ENCODE data around the gene GRIA2.

DNA sequence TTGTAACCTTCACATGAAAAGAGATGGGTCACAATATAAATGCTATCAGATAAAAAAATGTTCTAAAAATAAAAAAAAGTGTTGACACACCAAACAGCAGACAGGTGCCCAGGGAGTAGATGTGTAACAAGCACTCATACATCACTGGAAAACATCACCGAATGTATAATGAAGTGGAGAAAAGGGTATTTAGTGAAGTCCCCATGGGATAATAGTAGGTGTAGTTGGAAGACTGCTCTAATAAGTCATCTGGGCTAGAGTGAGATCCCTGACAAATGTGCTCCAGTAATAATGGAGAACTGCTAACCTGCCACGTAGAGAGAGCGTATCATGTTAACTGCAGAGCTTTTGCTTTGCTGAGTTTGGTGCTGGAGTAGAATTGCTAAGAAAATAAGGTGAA, 152.0 kb downstream of the GRIA2 start:
- no peak for TF ChIP-seq POLR2A (IDR thresholded peaks at IDR 0.05)
- TF ChIP-seq, protein P1, sequence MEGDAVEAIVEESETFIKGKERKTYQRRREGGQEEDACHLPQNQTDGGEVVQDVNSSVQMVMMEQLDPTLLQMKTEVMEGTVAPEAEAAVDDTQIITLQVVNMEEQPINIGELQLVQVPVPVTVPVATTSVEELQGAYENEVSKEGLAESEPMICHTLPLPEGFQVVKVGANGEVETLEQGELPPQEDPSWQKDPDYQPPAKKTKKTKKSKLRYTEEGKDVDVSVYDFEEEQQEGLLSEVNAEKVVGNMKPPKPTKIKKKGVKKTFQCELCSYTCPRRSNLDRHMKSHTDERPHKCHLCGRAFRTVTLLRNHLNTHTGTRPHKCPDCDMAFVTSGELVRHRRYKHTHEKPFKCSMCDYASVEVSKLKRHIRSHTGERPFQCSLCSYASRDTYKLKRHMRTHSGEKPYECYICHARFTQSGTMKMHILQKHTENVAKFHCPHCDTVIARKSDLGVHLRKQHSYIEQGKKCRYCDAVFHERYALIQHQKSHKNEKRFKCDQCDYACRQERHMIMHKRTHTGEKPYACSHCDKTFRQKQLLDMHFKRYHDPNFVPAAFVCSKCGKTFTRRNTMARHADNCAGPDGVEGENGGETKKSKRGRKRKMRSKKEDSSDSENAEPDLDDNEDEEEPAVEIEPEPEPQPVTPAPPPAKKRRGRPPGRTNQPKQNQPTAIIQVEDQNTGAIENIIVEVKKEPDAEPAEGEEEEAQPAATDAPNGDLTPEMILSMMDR (IDR thresholded peaks at IDR 0.05), result no peak
